NCI-H2196 treated with DMSO at 0.1 percent for 48 hours (cell line): ENCODE results near the gene NOTO.

Experiments
- DNase-seq: peaks from one replicate; lab custom pipeline; 2025; ENCODE audit not compliant: unreplicated experiment; lab: John Stamatoyannopoulos, UW

The NOTO gene

GRCh38 chr2:73233932-73234832 lies 31.8 kb downstream of the NOTO start, which contains the start of gene CCT7:
CCT7 (plus strand) TSS chr2:73234308; CDS start chr2:73234379, 71 bp downstream.
- DNase-seq, result peak; percentile 70

DNA sequence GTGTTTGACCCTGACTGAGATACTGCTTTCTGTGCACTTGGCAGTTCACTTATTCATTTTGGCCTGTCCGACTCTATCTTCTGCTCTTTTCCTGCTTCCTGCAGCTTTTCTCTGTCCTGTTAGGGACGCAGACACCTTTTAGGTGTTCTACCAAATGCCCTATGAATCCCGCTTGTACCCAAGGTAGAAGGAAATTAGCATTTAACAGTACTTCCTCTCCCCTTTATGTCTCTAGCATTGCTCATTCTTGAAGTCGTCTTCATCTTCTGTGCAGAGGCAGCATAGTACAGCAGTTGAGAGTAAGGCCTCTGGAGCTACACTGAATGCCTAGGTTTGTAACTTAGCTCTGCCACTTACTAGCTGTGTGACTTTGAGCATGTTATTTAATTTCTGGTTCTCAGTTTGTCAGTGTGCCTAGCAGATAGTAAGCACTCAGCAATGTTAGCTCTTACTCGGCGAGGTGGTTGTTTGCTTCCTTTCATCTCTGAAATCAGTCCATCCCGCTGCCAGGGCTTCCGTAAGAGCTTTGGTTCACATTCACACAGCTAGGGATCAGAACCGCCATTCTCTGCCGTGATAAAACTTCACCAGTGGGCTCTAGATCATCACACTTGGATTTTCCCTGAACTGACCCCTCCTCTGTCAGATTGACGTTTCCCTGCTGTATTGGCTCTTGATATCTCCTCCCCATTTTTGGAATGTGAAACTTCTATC lies 33.1 kb downstream of the NOTO start:
- no peak for DNase-seq

DNA sequence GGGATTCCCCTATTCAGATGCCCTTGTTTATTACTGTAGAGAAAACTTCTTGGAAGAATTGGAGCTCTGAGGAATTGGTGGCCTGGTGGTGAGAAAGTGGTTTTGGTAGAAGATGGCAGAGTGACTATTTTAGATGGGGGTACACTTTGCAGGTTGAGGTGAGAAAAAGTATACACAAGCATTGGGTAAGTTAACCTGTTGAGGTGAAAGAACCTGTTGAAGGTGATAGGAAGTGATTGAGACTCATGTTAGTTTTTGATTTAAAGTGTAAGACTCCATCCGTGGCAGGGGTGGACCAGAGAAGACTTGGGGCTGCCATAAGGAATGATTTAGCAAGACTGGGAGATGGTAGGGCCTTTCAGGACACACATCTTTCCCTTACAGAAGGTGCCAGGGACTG lies 34.8 kb downstream of the NOTO start:
- DNase-seq, result no peak

GRCh38 chr2:73238149-73238548 lies 35.8 kb downstream of the NOTO start:
- DNase-seq, result no peak

- DNase-seq, result no peak
Observed at GRCh38 chr2:73238976-73239375, 36.6 kb downstream of the NOTO start.

- no peak for DNase-seq
Observed at GRCh38 chr2:73239776-73240175, 37.4 kb downstream of the NOTO start.

- peak; percentile 35 for DNase-seq
Observed at GRCh38 chr2:73243884-73244570, 41.7 kb downstream of the NOTO start.

DNA sequence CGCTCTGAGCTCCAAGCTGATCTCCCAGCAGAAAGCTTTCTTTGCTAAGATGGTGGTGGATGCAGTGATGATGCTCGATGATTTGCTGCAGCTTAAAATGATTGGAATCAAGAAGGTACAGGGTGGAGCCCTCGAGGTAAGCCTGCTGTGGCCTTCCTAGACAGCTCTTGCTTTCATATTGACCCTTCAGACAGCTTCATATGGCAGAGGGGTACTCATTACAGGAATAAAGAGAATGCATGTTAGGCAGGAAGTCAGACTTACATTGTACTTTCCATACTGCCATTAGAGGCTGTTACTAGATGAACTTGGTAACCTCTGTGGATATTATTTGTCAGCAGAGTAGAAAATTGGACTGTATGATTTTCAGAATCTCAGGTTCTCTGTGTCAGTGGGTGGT lies 42.2 kb downstream of the NOTO start:
- no peak for DNase-seq

DNA sequence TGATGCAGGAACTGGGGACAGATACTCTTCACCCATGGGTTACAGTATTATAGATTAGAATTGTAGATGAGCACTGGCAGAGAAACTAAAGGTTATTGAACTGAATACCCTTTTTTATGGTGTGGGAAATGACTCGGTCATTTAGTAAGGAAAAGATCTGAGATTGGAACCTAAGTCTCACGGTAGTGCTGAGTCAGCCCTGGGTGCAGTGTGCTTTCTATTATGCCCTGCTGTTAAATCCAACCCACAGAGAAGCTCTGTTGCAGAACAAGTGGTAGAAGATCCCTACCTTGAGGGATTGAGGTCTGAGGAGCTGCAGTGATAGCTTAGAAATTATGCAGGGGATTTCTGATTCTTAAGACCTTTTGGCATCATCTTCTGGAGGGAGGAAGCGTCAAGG lies 44.5 kb downstream of the NOTO start:
- DNase-seq, result no peak

- no peak for DNase-seq
Observed at GRCh38 chr2:73249636-73250035, 47.3 kb downstream of the NOTO start.

DNA sequence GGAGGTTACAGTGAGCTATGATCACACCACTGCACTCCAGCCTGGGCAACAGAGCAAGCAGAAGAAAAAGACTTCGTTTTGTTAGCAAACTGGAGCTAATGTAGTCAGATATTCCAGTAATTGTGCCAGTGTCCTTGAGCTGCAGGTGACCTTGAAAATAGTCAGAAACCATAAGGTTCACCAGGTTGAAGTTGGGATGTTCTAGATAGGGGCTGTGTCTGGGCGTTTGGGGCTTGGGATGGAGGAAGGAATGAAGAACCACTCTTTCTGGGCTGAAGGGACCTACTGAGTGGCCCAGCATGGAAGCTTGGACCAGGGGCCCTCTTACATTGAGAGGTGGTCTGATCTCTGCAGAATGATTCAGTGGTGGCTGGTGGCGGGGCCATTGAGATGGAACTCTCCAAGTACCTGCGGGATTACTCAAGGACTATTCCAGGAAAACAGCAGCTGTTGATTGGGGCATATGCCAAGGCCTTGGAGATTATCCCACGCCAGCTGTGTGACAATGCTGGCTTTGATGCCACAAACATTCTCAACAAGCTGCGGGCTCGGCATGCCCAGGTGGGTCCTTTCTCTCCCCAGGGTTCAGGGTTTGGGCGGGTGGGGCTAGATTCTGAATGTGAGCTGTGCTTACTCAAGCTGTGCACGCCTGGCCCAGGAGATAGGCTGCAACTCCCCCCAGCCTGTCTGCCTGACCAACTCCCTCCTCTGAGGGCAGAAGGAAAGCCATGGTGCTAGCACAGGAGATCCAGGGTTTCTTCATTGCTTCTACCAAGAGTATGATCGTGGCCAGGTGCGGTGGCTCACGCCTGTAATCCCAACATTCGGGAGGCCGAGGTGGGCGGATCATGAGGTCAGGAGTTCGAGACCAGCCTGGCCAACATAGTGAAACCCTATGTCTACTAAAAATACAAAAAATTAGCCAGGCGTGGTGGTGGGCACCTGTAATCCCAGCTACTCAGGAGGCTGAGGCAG lies 48.8 kb downstream of the NOTO start:
- no peak for DNase-seq

GRCh38 chr2:73252238-73253027 lies 50.1 kb downstream of the NOTO start:
- DNase-seq, result no peak

GRCh38 chr2:73253400-73253799 lies 51.0 kb downstream of the NOTO start:
- no peak for DNase-seq

GRCh38 chr2:73253901-73254300 lies 51.5 kb downstream of the NOTO start:
- DNase-seq, result no peak

DNA sequence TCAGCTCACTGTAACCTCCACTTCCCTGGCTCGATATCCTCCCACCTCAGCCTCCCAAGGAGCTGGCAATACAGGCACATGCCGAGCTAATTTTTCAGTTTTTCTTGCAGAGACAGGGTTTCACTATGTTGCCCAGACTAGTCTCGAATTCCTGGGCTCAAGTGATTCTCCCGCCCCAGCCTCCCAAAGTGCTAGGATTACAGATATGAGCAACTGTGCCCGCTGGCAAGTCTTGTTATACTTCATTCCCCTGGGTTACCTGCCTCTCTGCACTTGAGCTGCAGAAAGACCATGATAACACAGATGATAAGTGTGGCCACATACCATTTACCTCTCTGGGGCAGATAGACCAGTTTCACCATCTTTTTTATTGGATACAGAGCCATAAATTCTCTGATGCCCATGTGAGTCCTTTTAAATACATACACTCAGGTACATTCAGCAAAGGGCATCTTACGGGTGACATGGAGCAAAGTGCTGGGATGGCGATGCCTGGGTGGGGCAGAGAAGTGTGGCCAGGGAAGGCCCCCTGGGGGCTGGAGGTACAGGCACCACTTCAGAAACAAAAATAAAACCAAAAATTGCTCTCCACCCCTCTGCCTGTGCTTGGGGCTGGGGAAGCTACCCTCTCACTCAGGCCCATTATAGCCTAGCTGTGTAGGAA lies 52.1 kb downstream of the NOTO start:
- no peak for DNase-seq

DNA sequence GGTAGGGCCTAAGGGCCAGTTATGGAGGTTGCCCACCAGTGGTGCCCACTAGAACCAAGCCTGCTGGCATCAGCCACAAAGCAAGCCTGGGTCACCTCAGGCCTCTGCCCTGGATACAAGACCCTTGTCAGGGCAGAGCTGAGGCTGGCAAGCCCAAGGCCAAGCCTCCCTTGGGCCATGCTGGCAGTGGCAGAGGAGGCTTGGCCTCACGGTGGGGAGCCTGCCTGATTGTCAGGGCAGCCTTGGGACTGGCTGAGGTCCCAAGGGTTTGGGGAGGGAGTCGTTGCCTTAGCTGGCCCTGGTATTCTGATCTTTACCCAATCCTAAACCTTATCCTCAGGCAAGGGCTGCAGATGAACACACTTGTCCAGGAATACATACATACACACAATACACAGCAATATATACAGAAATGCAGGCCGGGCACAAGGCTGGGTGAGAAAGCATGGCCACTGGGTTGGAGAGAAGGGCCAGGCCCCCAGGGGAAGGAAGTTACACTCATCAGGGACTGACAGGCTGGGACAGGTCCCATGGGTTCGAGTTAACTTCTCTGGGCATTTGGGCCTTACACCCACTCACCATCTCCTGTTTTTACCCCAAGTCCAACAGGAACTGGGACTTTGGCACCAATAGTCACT lies 52.8 kb downstream of the NOTO start:
- DNase-seq, result no peak

DNA sequence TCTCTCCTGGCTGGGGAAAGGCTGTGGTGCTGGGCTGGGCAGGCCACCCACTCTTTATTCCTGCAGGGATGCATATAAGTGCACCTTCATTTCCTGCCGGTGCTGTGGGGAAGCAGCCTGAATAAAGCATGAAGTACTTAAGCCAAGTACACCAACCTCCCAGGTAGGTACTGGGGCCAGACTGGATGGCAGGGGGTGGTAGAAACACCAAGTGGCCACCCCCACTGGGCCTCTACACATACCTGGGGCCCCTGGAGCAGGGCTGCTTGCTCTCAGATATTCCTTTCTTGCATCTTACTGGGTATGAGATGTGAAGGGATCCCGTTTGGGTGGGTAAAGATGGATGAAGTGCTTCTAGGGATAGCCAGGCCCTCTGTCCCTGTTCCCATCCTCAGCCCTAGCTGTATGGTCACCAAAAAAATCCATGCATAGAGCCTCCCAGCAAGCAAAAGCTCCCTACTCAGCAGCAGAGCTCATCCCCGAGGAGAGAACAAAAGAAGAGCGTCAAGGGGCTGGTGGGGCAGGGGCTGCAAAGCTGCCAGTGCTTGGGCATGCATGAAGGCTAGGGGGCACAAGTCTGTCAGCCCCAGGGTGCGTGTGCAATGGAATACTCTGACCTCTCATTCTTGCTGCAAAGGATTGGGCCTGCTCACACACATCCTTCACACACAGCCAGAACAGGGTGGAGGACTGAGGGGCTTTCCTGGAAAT lies 53.7 kb downstream of the NOTO start:
- no peak for DNase-seq

- DNase-seq, result no peak
Observed at GRCh38 chr2:73256618-73256922, 54.2 kb downstream of the NOTO start.
